ENCODE results near the gene C1QTNF6.
"Not testable (repeated sequence)": the region's sequence is repeated elsewhere in the genome, so short reads cannot be mapped to it uniquely, and the experiment has no call there.

The C1QTNF6 gene

GRCh38 chr22:37171662-37172061 is 16.4 kb downstream of the C1QTNF6 start:
- TF ChIP-seq CTCF (conservative IDR thresholded peaks at IDR 0.05; ENCODE audit: low read length) = no peak
- no peak overlapping the region for H3K4me3 ChIP-seq (ENCODE audit: low read length)
- no peak for DNase-seq (ENCODE audit: low read depth)

DNA sequence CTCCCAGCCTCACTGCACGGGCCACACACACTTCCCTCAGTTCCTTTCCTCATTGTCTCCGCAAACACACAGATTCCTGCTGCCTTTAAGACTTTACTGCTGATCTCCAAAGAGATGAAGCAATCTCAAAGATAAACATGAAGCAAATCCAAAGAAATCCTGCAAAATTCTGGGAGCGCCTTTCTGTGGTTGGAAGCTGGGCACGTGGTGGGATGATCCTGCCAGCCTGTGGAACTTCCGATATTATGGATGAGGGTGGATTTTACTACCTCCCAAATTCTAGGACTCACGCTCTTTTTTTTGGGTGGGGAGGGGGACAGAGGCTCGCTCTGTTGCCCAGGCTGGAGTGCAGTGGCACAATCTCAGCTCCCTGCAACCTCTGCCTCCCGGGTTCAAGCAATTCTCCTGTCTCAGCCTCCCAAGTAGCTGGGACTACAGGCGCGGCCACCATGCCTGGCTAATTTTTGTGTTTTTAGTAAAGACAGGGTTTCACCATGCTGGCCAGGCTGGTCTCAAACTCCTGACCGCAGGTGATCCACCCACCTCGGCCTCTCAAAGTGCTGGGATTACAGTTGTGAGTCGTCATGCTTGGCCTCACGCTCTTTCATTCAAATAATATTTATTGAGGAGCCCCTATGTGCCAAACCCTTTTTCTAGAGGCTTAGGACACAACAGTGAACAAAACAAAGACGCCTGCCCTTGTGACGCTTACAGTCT is 17.2 kb downstream of the C1QTNF6 start:
- H3K4me3 ChIP-seq (ENCODE audit: low read length) = not testable (repeated sequence)
- DNase-seq (ENCODE audit: low read depth) = peak; percentile 54

GRCh38 chr22:37169947-37170688 is 17.9 kb downstream of the C1QTNF6 start:
- no peak for DNase-seq (ENCODE audit: low read depth)
- TF ChIP-seq CTCF (conservative IDR thresholded peaks at IDR 0.05; ENCODE audit: low read length) = no peak
- H3K4me3 ChIP-seq (ENCODE audit: low read length) = no peak overlapping the region

DNA sequence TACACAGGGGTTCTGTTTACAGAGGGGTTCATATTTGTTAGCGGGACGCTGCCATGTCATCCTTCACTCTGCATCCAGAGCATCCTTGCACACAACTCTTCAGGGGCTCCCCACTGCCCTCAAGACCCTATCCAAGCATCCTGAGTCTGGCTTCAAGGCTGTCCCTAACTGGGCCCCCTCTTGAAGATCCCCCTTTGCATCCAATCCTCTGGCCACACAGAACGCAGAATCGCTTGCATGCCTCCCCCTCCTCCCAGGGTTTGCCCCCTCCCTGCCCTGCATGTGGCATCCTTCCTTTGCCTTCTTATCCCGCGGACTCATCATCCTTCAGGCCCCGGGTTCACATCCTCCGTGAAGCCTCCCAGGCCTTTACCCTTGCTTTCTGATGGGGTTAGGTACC is 18.6 kb downstream of the C1QTNF6 start:
- DNase-seq (ENCODE audit: low read depth) = no peak
- H3K4me3 ChIP-seq (ENCODE audit: low read length) = no peak overlapping the region
- TF ChIP-seq CTCF (conservative IDR thresholded peaks at IDR 0.05; ENCODE audit: low read length) = no peak

GRCh38 chr22:37167981-37168647 is 19.9 kb downstream of the C1QTNF6 start:
- TF ChIP-seq CTCF (conservative IDR thresholded peaks at IDR 0.05; ENCODE audit: low read length) = no peak
- no peak overlapping the region for H3K4me3 ChIP-seq (ENCODE audit: low read length)
- DNase-seq (ENCODE audit: low read depth) = no peak

GRCh38 chr22:37167176-37167980 is 20.7 kb downstream of the C1QTNF6 start:
- no peak for DNase-seq (ENCODE audit: low read depth)
- H3K4me3 ChIP-seq (ENCODE audit: low read length) = no peak overlapping the region
- TF ChIP-seq CTCF (conservative IDR thresholded peaks at IDR 0.05; ENCODE audit: low read length) = no peak

DNA sequence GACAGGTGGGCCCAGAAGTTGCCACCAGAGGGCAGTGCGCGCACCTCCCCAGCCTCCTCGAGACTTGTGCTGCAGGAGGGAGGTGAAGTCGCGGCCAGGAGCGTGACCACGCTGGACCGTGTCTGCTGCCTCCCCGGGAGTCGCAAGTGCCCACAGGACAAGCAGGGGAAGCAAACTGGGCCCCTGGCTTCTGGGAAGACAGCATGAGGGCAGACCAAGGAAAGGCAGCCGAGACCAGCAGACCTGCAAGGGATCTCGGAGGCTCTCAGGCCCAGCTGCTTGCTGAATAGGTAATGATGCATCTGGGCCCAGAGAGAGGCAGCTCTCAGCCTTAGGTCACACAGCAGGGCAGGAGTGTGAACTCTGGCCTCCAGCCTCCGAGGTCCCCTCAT is 21.4 kb downstream of the C1QTNF6 start:
- peak; percentile 88 for TF ChIP-seq CTCF (conservative IDR thresholded peaks at IDR 0.05; ENCODE audit: low read length)
- H3K4me3 ChIP-seq (ENCODE audit: low read length) = no peak overlapping the region
- DNase-seq (ENCODE audit: low read depth) = peak; percentile 70
